Ramos (cell line): ENCODE results near the gene ATXN7L1.
"Not testable (repeated sequence)": the region's sequence is repeated elsewhere in the genome, so short reads cannot be mapped to it uniquely, and the experiment has no call there.

Source experiments
- in situ Hi-C: fragments of 300-500 bp; cut with MboI; formaldehyde crosslinking; loops from one replicate; pipeline ENCODE4 v1.14.3; 2022; ENCODE audit warnings: low sequenced_read_pairs; ENCODE audit not compliant: unreplicated experiment

ATXN7L1 gene

GRCh38 chr7:105807448-105807762 lies 69.0 kb downstream of the ATXN7L1 start:
- in situ Hi-C loops: no loop called here

- in situ Hi-C loops: no loop called here
These were observed 69.6 kb downstream of the ATXN7L1 start for GRCh38 chr7:105806592-105807447.

- in situ Hi-C loops: no loop called here
These were observed 70.9 kb downstream of the ATXN7L1 start for GRCh38 chr7:105805447-105806019.

- in situ Hi-C loops: no loop called here
These were observed 73.0 kb downstream of the ATXN7L1 start for GRCh38 chr7:105803429-105803736.

GRCh38 chr7:105802604-105803428 lies 73.6 kb downstream of the ATXN7L1 start:
- in situ Hi-C loops: no loop called here

GRCh38 chr7:105800849-105801534 lies 75.4 kb downstream of the ATXN7L1 start:
- in situ Hi-C loops: no loop called here

GRCh38 chr7:105800442-105800841 lies 76.0 kb downstream of the ATXN7L1 start:
- in situ Hi-C loops: no loop called here

GRCh38 chr7:105799677-105800076 lies 76.7 kb downstream of the ATXN7L1 start:
- in situ Hi-C loops: no loop called here

- in situ Hi-C loops: no loop called here
These were observed 77.4 kb downstream of the ATXN7L1 start for GRCh38 chr7:105799006-105799405.

- in situ Hi-C loops: no loop called here
These were observed 78.7 kb downstream of the ATXN7L1 start for GRCh38 chr7:105797652-105798051.

GRCh38 chr7:105796365-105796764 lies 80.0 kb downstream of the ATXN7L1 start:
- in situ Hi-C loops: no loop called here

GRCh38 chr7:105794741-105795729 lies 81.4 kb downstream of the ATXN7L1 start:
- in situ Hi-C loops: no loop called here

GRCh38 chr7:105792488-105793370 lies 83.7 kb downstream of the ATXN7L1 start:
- in situ Hi-C loops: no loop called here

GRCh38 chr7:105791926-105792325 lies 84.5 kb downstream of the ATXN7L1 start:
- in situ Hi-C loops: no loop called here

GRCh38 chr7:105790996-105791395 lies 85.4 kb downstream of the ATXN7L1 start:
- in situ Hi-C loops: no loop called here

GRCh38 chr7:105790452-105790851 lies 85.9 kb downstream of the ATXN7L1 start:
- in situ Hi-C loops: not testable (repeated sequence)

- in situ Hi-C loops: no loop called here
These were observed 87.5 kb downstream of the ATXN7L1 start for GRCh38 chr7:105788816-105789349.

GRCh38 chr7:105788356-105788755 lies 88.0 kb downstream of the ATXN7L1 start:
- in situ Hi-C loops: no loop called here
